ENCODE data around the gene FILIP1L. TPM values are rescaled to one million over a fixed set of nuclear protein-coding genes. Genes with fewer than 3 reads are reported as not detected.
A peak's percentile ranks its signal among the peaks of the same experiment; 100 is the strongest.

FILIP1L gene
- total RNA-seq, 1 experiment from 2014 or later, result 15.5 TPM

GRCh38 chr3:99965077-99965476, 149.2 kb downstream of the FILIP1L start:
- Mint-ChIP-seq H3K4me1 (ENCODE audit: low read depth, unreplicated experiment) (peaks cover 49% of the 10 kb centered on the region), H3K9me3 (ENCODE audit: unreplicated experiment) (peaks cover 18% of the 10 kb centered on the region), H3K4me3 (ENCODE audit: unreplicated experiment) (no peak overlapping the region), H3K27me3 (ENCODE audit: insufficient read depth, unreplicated experiment) (no peaks in the 10 kb centered on the region), H3K36me3 (ENCODE audit: insufficient read depth, unreplicated experiment) (no peaks in the 10 kb centered on the region), H3K27ac (ENCODE audit: unreplicated experiment) (peak overlapping the region; percentile 24)
- no TSS peak for BruUV-seq (replicated peaks)
- Histone ChIP-seq H3K4me3 (ENCODE audit: low read depth, low read length) (no peak overlapping the region), H3K27me3 (replicated peaks; ENCODE audit: control insufficient read depth, insufficient read depth, low read length) (no peaks in the 10 kb centered on the region), H3K4me1 (peaks cover 23% of the 10 kb centered on the region), H3K36me3 (ENCODE audit: control insufficient read depth, insufficient read depth, low read length) (no peaks in the 10 kb centered on the region), H3K9me3 (no peaks in the 10 kb centered on the region)
- ChIA-PET CTCF (interaction anchor here (0.6 kb wide), 1 partner anchor 121 kb away, joined by 5 read pairs; no protein-coding TSS in a partner anchor), POLR2A (no interaction called here)
- TF ChIP-seq CTCF (IDR thresholded peaks at IDR 0.05; ENCODE audit: insufficient read depth in 1 of 2, low read depth in 1 of 2, low read length in 1 of 2, severe bottlenecking in 1 of 2, unreplicated experiment in 1 of 2), result no peak
- DNase-seq, result no peak
- intact Hi-C loops (cut with micrococcal nuclease; ENCODE audit: unreplicated experiment), result loop anchor here (5.0 kb wide), 1 partner anchor 67 kb away; no protein-coding TSS in a partner anchor

GRCh38 chr3:99962703-99963102, 151.6 kb downstream of the FILIP1L start:
- Histone ChIP-seq H3K9me3 (no peaks in the 10 kb centered on the region), H3K36me3 (ENCODE audit: control insufficient read depth, insufficient read depth, low read length) (no peaks in the 10 kb centered on the region), H3K27me3 (replicated peaks; ENCODE audit: control insufficient read depth, insufficient read depth, low read length) (no peaks in the 10 kb centered on the region), H3K4me3 (ENCODE audit: low read depth, low read length) (no peak overlapping the region), H3K4me1 (peaks cover 23% of the 10 kb centered on the region)
- no peak for DNase-seq
- Mint-ChIP-seq H3K9me3 (ENCODE audit: unreplicated experiment) (no peaks in the 10 kb centered on the region), H3K4me1 (ENCODE audit: low read depth, unreplicated experiment) (peaks cover 31% of the 10 kb centered on the region), H3K27ac (ENCODE audit: unreplicated experiment) (peak overlapping the region; percentile 22), H3K4me3 (ENCODE audit: unreplicated experiment) (no peak overlapping the region), H3K36me3 (ENCODE audit: insufficient read depth, unreplicated experiment) (no peaks in the 10 kb centered on the region), H3K27me3 (ENCODE audit: insufficient read depth, unreplicated experiment) (no peaks in the 10 kb centered on the region)
- no TSS peak for BruUV-seq (replicated peaks)
- TF ChIP-seq CTCF (IDR thresholded peaks at IDR 0.05; ENCODE audit: insufficient read depth in 1 of 2, low read depth in 1 of 2, low read length in 1 of 2, severe bottlenecking in 1 of 2, unreplicated experiment in 1 of 2), result no peak
- POLR2A ChIA-PET, result no interaction called here
- CTCF ChIA-PET, result no interaction called here
- intact Hi-C loops (cut with micrococcal nuclease; ENCODE audit: unreplicated experiment), result no loop called here

- no peak for DNase-seq
- POLR2A ChIA-PET, result no interaction called here
- Histone ChIP-seq H3K9me3 (no peaks in the 10 kb centered on the region), H3K4me1 (peaks cover 23% of the 10 kb centered on the region), H3K36me3 (ENCODE audit: control insufficient read depth, insufficient read depth, low read length) (no peaks in the 10 kb centered on the region), H3K4me3 (ENCODE audit: low read depth, low read length) (no peak overlapping the region), H3K27me3 (replicated peaks; ENCODE audit: control insufficient read depth, insufficient read depth, low read length) (no peaks in the 10 kb centered on the region)
- Mint-ChIP-seq H3K27ac (ENCODE audit: unreplicated experiment) (peak overlapping the region; percentile 15), H3K4me3 (ENCODE audit: unreplicated experiment) (no peak overlapping the region), H3K36me3 (ENCODE audit: insufficient read depth, unreplicated experiment) (no peaks in the 10 kb centered on the region), H3K4me1 (ENCODE audit: low read depth, unreplicated experiment) (peaks cover 25% of the 10 kb centered on the region), H3K27me3 (ENCODE audit: insufficient read depth, unreplicated experiment) (no peaks in the 10 kb centered on the region), H3K9me3 (ENCODE audit: unreplicated experiment) (no peaks in the 10 kb centered on the region)
- CTCF ChIA-PET, result no interaction called here
- intact Hi-C loops (cut with micrococcal nuclease; ENCODE audit: unreplicated experiment), result no loop called here
- TF ChIP-seq CTCF (IDR thresholded peaks at IDR 0.05; ENCODE audit: insufficient read depth in 1 of 2, low read depth in 1 of 2, low read length in 1 of 2, severe bottlenecking in 1 of 2, unreplicated experiment in 1 of 2), result no peak
- no TSS peak for BruUV-seq (replicated peaks)
Measured at GRCh38 chr3:99961756-99962515, 152.4 kb downstream of the FILIP1L start.
